OCI-LY1 (cell line): ENCODE measurements around the gene ANO3.

ENCODE experiments used
- H2AFZ ChIP-seq: fragments of 200-600 bp; sonication (generic), shearing (Covaris generic); 2 replicates; pipeline ENCODE4 v1.6.0; 2014; ENCODE audit warnings: antibody characterized with exemption, mild to moderate bottlenecking, low read length
- H3F3A ChIP-seq: fragments of 200-600 bp; sonication (generic), shearing (Covaris generic); 2 replicates; pipeline ENCODE4 v1.6.0; 2014; ENCODE audit warnings: mild to moderate bottlenecking, antibody characterized with exemption, low read length, moderate library complexity; ENCODE audit not compliant: insufficient read depth
- H3K27ac ChIP-seq: fragments of 200-600 bp; sonication (generic); 2 replicates; pipeline ENCODE4 v1.5.1; 2014; ENCODE audit warnings: low read length, mixed run types, mild to moderate bottlenecking, low read depth; ENCODE audit not compliant: poor library complexity, severe bottlenecking
- H3K27me3 ChIP-seq: fragments of 200-600 bp; sonication (generic); 2 replicates; pipeline ENCODE4 v1.6.0; 2014; ENCODE audit warnings: antibody characterized with exemption, mild to moderate bottlenecking, low read length, moderate library complexity; ENCODE audit not compliant: insufficient read depth
- H3K36me3 ChIP-seq: fragments of 200-600 bp; sonication (generic); 2 replicates; pipeline ENCODE4 v1.6.1; 2014; ENCODE audit warnings: mild to moderate bottlenecking, antibody characterized with exemption, low read length, moderate library complexity, mixed read lengths; ENCODE audit not compliant: insufficient read depth
- H3K4me1 ChIP-seq: fragments of 200-600 bp; sonication (generic); 2 replicates; pipeline ENCODE4 v1.5.1; 2014; ENCODE audit warnings: mild to moderate bottlenecking, low read length, moderate library complexity; ENCODE audit not compliant: insufficient read depth, severe bottlenecking
- H3K4me2 ChIP-seq: fragments of 200-600 bp; sonication (generic), shearing (Covaris generic); 2 replicates; pipeline ENCODE4 v1.6.1; 2014; ENCODE audit warnings: low read length
- H3K4me3 ChIP-seq: fragments of 200-600 bp; sonication (generic); 2 replicates; pipeline ENCODE4 v1.5.1; 2014; ENCODE audit warnings: low read length, low read depth, mild to moderate bottlenecking, mixed read lengths; ENCODE audit not compliant: poor library complexity, severe bottlenecking
- H3K79me2 ChIP-seq: fragments of 200-600 bp; shearing (Covaris generic); 2 replicates; pipeline ENCODE4 v1.6.1; 2016; ENCODE audit warnings: mixed run types, low read length, mixed read lengths; ENCODE audit not compliant: insufficient read depth
- H3K9ac ChIP-seq: fragments of 200-600 bp; sonication (generic), shearing (Covaris generic); 2 replicates; pipeline ENCODE4 v1.6.1; 2014; ENCODE audit warnings: mild to moderate bottlenecking, low read length, mixed read lengths
- H3K9me2 ChIP-seq: fragments of 200-600 bp; sonication (generic), shearing (Covaris generic); 2 replicates; pipeline ENCODE4 v1.6.1; 2014; ENCODE audit warnings: low read depth, mild to moderate bottlenecking, low read length, mixed read lengths
- H3K9me3 ChIP-seq: fragments of 200-600 bp; shearing (Covaris generic); 2 replicates; pipeline ENCODE4 v1.6.1; 2014; ENCODE audit warnings: low read length, mixed read lengths
- H4K20me1 ChIP-seq: fragments of 200-600 bp; sonication (generic), shearing (Covaris generic); 2 replicates; pipeline ENCODE4 v1.6.0; 2016; ENCODE audit warnings: mild to moderate bottlenecking, low read length; ENCODE audit not compliant: insufficient read depth
- EZH2 ChIP-seq: fragments of 200-600 bp; sonication (generic), shearing (Covaris generic); IDR thresholded peaks from 2 replicates; pipeline ENCODE4 v1.8.0; 2017; ENCODE audit warnings: borderline replicate concordance, mixed run types, mild to moderate bottlenecking, antibody characterized with exemption, low read length, moderate library complexity, mixed read lengths
- TF ChIP-seq, protein P1 (sequence below): fragments of 200-600 bp; sonication (generic), shearing (Covaris generic); IDR thresholded peaks from 2 replicates; pipeline ENCODE4 v1.5.1; 2017; ENCODE audit warnings: mild to moderate bottlenecking, antibody characterized with exemption, low read length, moderate library complexity, mixed read lengths

ANO3 gene

DNA sequence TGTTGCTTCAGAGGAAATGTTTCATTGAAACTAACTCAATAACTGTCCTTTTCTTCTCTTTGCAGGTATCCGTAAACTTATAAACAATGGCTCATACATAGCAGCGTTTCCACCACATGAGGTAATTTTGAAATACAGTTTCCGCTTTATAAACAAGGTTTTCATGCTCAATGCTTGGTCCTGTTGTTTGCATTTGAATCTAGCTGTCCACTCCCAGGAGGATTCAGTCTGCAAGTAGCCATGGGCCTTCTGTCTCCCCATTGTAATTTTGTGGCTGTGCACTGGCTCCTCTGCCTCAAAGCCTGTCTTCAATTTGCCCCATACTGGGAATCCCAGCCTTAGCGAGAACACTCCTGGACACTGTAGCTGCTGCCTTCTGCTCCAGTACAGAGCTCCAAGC lies 205.4 kb downstream of the ANO3 start:
- Histone ChIP-seq H3K27ac (no peak overlapping the region), H3K4me1 (no peaks in the 10 kb centered on the region), H3K4me3 (no peak overlapping the region), H3K9ac (no peak overlapping the region), H3K4me2 (no peak overlapping the region), H3F3A (no peaks in the 10 kb centered on the region), H3K27me3 (no peaks in the 10 kb centered on the region), H4K20me1 (no peaks in the 10 kb centered on the region), H3K36me3 (no peaks in the 10 kb centered on the region), H3K9me3 (no peaks in the 10 kb centered on the region), H2AFZ (no peak overlapping the region), H3K9me2 (no peaks in the 10 kb centered on the region), H3K79me2 (no peaks in the 10 kb centered on the region)
- no peak for TF ChIP-seq EZH2
- TF ChIP-seq, protein P1, sequence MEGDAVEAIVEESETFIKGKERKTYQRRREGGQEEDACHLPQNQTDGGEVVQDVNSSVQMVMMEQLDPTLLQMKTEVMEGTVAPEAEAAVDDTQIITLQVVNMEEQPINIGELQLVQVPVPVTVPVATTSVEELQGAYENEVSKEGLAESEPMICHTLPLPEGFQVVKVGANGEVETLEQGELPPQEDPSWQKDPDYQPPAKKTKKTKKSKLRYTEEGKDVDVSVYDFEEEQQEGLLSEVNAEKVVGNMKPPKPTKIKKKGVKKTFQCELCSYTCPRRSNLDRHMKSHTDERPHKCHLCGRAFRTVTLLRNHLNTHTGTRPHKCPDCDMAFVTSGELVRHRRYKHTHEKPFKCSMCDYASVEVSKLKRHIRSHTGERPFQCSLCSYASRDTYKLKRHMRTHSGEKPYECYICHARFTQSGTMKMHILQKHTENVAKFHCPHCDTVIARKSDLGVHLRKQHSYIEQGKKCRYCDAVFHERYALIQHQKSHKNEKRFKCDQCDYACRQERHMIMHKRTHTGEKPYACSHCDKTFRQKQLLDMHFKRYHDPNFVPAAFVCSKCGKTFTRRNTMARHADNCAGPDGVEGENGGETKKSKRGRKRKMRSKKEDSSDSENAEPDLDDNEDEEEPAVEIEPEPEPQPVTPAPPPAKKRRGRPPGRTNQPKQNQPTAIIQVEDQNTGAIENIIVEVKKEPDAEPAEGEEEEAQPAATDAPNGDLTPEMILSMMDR = no peak

DNA sequence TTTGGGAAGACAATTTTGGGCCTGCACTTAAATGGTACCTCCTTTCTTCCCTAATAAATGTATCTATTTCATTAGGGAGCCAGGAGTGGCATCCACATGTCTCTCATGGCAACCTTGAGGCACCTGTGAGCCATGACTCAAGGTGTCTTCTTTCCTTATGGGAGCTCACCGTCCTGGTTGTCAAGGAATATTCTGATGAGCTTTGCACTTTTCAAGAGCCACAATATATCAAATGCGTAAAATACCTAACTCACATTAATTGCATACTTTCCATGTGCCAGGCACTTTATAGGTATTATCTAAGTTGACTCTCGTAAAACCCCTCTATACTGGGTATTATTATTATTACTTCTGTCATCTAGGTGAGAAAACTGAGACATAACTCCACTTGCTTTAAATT lies 207.6 kb downstream of the ANO3 start:
- Histone ChIP-seq H3K9ac (no peak overlapping the region), H3K4me1 (no peaks in the 10 kb centered on the region)
- TF ChIP-seq, protein P1 = no peak
- TF ChIP-seq EZH2 = no peak

DNA sequence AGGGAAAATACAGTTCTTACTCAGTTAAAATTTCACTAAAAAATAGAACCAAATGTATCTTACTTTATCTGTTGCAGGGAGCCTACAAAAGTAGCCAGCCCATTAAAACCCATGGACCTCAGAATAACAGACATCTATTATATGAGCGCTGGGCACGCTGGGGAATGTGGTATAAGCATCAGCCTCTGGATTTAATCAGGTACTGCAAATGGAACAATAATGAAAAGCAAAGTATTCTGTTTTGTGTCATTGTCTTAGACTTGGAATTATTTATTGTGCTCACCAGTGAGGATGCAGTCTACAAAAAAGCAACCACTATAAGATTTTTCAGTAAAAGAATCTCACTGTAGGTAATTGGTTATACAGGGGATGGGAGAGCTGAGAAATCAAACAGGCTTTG lies 209.9 kb downstream of the ANO3 start:
- Histone ChIP-seq H3K27ac (no peak overlapping the region), H3K36me3 (no peaks in the 10 kb centered on the region), H4K20me1 (no peaks in the 10 kb centered on the region), H3K9ac (no peak overlapping the region), H3F3A (no peaks in the 10 kb centered on the region), H3K4me1 (no peaks in the 10 kb centered on the region), H2AFZ (no peak overlapping the region), H3K79me2 (no peaks in the 10 kb centered on the region), H3K4me2 (no peak overlapping the region), H3K27me3 (no peaks in the 10 kb centered on the region), H3K4me3 (no peak overlapping the region), H3K9me2 (no peaks in the 10 kb centered on the region), H3K9me3 (no peaks in the 10 kb centered on the region)
- TF ChIP-seq EZH2 = no peak
- TF ChIP-seq, protein P1 = no peak

More for the DNA sequence above, 207.6 kb downstream of the ANO3 start:
- Histone ChIP-seq H3K36me3 (no peaks in the 10 kb centered on the region), H3K4me2 (no peak overlapping the region), H3K9me3 (no peaks in the 10 kb centered on the region), H2AFZ (no peak overlapping the region), H4K20me1 (no peaks in the 10 kb centered on the region), H3F3A (no peaks in the 10 kb centered on the region), H3K27ac (no peak overlapping the region), H3K9me2 (no peaks in the 10 kb centered on the region), H3K27me3 (no peaks in the 10 kb centered on the region), H3K79me2 (no peaks in the 10 kb centered on the region), H3K4me3 (no peak overlapping the region)
